ENCODE results near the gene PKD1.

PKD1 gene

GRCh38 chr16:2070576-2071453 is 64.9 kb downstream of the PKD1 start:
- DNase-seq, result no peak

- no peak for DNase-seq
Observed at GRCh38 chr16:2066139-2066538, 69.6 kb downstream of the PKD1 start.

- DNase-seq, result no peak
Observed at GRCh38 chr16:2064368-2064945, 71.2 kb downstream of the PKD1 start.

- no peak for DNase-seq
Observed at GRCh38 chr16:2063861-2064260, 71.8 kb downstream of the PKD1 start.

- DNase-seq, result no peak
Observed at GRCh38 chr16:2062801-2063200, 72.9 kb downstream of the PKD1 start.

DNA sequence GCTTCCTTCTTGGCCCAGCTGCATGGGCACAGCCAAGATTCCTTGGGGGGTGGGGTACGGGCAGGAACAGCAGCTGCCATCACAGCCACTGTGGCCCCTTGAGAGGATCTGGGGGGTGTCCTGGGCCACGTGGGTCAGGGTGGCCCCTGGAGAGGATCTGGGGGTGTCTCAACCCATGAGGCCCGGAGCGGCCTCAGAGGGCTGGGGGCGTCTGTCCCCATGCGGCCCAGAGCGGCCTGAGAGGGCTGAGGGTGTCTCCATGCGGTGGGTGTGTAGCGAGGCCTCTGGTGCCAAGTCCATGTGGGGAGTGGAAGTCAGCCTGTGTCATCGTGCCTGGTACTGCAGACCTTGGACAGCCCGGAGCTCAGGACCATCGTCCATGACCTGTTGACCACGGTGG is 74.2 kb downstream of the PKD1 start:
- no peak for DNase-seq

- DNase-seq, result no peak
Observed at GRCh38 chr16:2061023-2061422, 74.7 kb downstream of the PKD1 start.

GRCh38 chr16:2060346-2060745 is 75.4 kb downstream of the PKD1 start:
- no peak for DNase-seq

- no peak for DNase-seq
Observed at GRCh38 chr16:2058872-2059271, 76.8 kb downstream of the PKD1 start.

GRCh38 chr16:2058420-2058819 is 77.3 kb downstream of the PKD1 start:
- DNase-seq, result no peak

GRCh38 chr16:2057438-2057837 is 78.3 kb downstream of the PKD1 start:
- no peak for DNase-seq

GRCh38 chr16:2056681-2057407 is 78.9 kb downstream of the PKD1 start:
- DNase-seq, result no peak

DNA sequence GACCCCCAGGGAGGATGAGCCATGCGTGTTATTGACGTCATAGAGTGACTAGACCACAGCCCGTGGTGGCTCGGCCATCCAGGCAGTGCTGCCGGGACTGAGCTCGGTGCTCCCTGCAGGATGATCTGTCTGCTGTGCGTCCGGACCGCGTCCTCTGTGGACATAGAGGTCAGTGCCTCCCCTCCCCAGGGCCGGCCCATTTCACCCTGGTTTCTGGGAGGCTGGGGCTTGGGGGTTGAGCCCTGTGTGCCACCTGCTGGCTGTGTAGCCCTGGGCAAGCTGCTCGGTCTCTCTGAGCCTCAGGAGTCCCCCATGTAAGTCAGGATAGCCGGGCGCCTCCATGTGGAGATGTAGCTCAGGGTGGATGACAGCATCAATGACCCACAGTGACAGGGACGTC is 79.6 kb downstream of the PKD1 start:
- DNase-seq, result no peak

- DNase-seq, result no peak
Observed at GRCh38 chr16:2054543-2055245, 81.0 kb downstream of the PKD1 start.

GRCh38 chr16:2053897-2054296 is 81.8 kb downstream of the PKD1 start:
- no peak for DNase-seq

GRCh38 chr16:2053211-2053610 is 82.5 kb downstream of the PKD1 start:
- DNase-seq, result no peak

- no peak for DNase-seq
Observed at GRCh38 chr16:2048116-2048543, 87.6 kb downstream of the PKD1 start.

DNA sequence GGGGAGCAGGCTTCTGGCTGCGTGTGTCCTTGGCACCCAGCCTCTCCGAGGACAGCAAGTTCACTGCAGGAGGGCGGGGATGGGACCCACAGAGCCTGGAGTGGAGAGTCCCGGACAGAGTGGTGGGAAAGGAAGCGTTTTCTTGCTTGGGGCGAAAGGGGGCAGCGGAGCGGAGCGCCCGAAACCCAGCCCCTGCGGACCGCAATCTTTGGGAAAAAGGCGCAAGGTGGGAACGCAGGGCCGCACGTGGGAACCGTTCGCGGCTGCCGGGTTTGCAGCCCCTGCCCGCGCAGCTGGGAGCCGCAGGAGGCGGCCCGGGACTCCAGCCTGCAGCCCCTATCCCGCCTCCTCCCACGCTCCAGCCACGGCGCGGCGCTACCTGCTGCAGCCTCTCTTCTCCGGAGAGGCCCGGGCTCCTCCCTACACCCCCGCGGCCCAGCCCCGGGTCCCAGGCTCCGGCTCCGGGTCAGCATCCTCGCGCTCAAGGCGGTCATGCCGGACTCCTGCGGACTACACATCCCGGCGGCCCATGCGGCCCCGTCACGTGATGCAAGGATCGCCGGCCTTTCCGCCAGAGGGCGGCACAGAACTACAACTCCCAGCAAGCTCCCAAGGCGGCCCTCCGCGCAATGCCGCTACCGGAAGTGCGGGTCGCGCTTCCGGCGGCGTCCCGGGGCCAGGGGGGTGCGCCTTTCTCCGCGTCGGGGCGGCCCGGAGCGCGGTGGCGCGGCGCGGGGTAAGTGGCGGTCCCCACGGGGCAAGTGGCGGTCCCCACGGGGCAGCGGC is 88.2 kb downstream of the PKD1 start, which contains the start of the genes NTHL1 and TSC2:
Gene NTHL1 (minus strand): TSS at position 505 of the 786 bp plus-strand sequence. CDS start 11 bp downstream, at position 494.
Gene TSC2 (plus strand): TSS at position 656 of the 786 bp plus-strand sequence. CDS start 631 bp downstream, outside the sequence.
- DNase-seq, result peak; percentile 98

GRCh38 chr16:2046893-2047329 is 88.8 kb downstream of the PKD1 start:
- no peak for DNase-seq

GRCh38 chr16:2045965-2046892 is 89.5 kb downstream of the PKD1 start:
- no peak for DNase-seq

GRCh38 chr16:2044541-2044940 is 91.2 kb downstream of the PKD1 start:
- DNase-seq, result no peak
